ENCODE results near the gene CARD11.

DNA sequence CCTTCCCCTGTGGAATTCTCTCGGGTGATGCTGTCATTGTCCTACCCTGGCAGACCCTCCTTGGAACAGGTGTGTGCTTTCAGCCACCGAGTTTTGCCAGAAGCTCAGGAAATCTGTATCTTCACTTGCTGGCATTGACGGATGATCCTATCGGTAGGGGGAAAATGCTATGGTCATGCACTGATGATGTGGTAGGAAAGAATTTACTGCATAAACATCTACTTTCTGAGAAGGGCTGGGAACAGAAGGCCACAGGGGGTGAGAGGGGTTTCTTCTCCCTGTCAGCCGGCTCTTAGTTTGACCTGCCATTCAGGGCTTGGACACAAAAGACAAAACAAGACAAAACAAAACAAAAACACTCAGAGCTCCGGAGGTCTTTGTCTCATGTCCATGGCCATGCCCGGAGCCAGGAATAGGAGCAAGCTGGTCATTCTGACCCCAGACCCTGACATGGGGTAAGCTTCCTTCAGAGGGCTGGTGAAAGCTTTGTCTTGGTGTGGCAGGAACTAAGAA, 43.6 kb upstream of the CARD11 start:
- TF ChIP-seq EP300 (IDR thresholded peaks at IDR 0.05) (no peak), POLR2A (IDR thresholded peaks at IDR 0.05) (no peak)
- TF ChIP-seq, protein P1, sequence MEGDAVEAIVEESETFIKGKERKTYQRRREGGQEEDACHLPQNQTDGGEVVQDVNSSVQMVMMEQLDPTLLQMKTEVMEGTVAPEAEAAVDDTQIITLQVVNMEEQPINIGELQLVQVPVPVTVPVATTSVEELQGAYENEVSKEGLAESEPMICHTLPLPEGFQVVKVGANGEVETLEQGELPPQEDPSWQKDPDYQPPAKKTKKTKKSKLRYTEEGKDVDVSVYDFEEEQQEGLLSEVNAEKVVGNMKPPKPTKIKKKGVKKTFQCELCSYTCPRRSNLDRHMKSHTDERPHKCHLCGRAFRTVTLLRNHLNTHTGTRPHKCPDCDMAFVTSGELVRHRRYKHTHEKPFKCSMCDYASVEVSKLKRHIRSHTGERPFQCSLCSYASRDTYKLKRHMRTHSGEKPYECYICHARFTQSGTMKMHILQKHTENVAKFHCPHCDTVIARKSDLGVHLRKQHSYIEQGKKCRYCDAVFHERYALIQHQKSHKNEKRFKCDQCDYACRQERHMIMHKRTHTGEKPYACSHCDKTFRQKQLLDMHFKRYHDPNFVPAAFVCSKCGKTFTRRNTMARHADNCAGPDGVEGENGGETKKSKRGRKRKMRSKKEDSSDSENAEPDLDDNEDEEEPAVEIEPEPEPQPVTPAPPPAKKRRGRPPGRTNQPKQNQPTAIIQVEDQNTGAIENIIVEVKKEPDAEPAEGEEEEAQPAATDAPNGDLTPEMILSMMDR (IDR thresholded peaks at IDR 0.05), result no peak

Measured in suprapubic skin (tissue), 3 donors.